ENCODE results near the gene SELE. TPM values are rescaled to one million over a fixed set of nuclear protein-coding genes. Genes with fewer than 3 reads are reported as not detected.

SELE gene
- total and polyA plus RNA-seq, 2 of the 13 experiments (the other 11 are each of a cell fraction or from before 2014, with no cell fraction given): 0.04 to 0.09 TPM

- TF ChIP-seq PRDM4 (CRISPR knock-in tag; IDR thresholded peaks at IDR 0.05; ENCODE audit: borderline replicate concordance) (no peak), SOX13 (IDR thresholded peaks at IDR 0.05) (no peak), SOX13 (CRISPR knock-in tag; conservative IDR thresholded peaks at IDR 0.05 in 1 of 2, IDR thresholded peaks at IDR 0.05 in 1 of 2) (no peak), SP1 (IDR thresholded peaks at IDR 0.05) (no peak), SP1 (CRISPR knock-in tag; IDR thresholded peaks at IDR 0.05) (no peak), ZNF563 (CRISPR knock-in tag; IDR thresholded peaks at IDR 0.05) (no peak)
Observed at GRCh38 chr1:169692756-169693460, 41.0 kb downstream of the SELE start (continued).

GRCh38 chr1:169690489-169690888 is 43.4 kb downstream of the SELE start:
- Histone ChIP-seq H3K9me3 (ENCODE audit: low read length) (no peaks in the 10 kb centered on the region), H3K27ac (ENCODE audit: extremely low read length, insufficient read depth, low read length) (no peak overlapping the region), H3K9ac (ENCODE audit: insufficient read depth, low read depth, low read length) (no peak overlapping the region), H3K4me3 (replicated peaks in 1 of 3; ENCODE audit: insufficient read depth in 1 of 3, low read depth in 2 of 3, low read length in 3 of 3) (no peak overlapping the region), H3K4me2 (ENCODE audit: low read depth, low read length) (no peak overlapping the region), H2AFZ (ENCODE audit: low read length) (no peak overlapping the region), H3K27me3 (ENCODE audit: control insufficient read depth in 1 of 2, insufficient read depth in 2 of 2, low read length in 2 of 2) (0 out of 5 replicates have a peak, but pooled peaks cover 0 to 3% of the 10 kb centered on the region in 2 experiments), H4K20me1 (ENCODE audit: insufficient read depth, low read length) (no peaks in the 10 kb centered on the region), H3K4me1 (ENCODE audit: insufficient read depth, low read length) (no peaks in the 10 kb centered on the region), H3K36me3 (replicated peaks in 1 of 2; ENCODE audit: control insufficient read depth in 1 of 2, insufficient read depth in 2 of 2, low read length in 2 of 2) (no peaks in the 10 kb centered on the region), H3K79me2 (ENCODE audit: insufficient read depth, low read length) (no peaks in the 10 kb centered on the region)
- no peak for DNase-seq (ENCODE audit: low spot score)
- CTCF ChIA-PET (ENCODE audit: low intra/inter-chr PET ratio, low total read pairs): no interaction called here
- no peak for ATAC-seq
- in situ Hi-C loops (cut with HindIII; ENCODE audit: extremely low pct_ligation_motif_present, low pct_unique_long_range_greater_than_20kb): no loop called here
- BruUV-seq (replicated peaks): no TSS peak
- intact Hi-C loops (cut with micrococcal nuclease; ENCODE audit: unreplicated experiment): no loop called here
- POLR2A ChIA-PET: no interaction called here
- no peak for TF ChIP-seq ZBTB1 (CRISPR knock-in tag; IDR thresholded peaks at IDR 0.05; ENCODE audit: borderline replicate concordance)
- TF ChIP-seq ATM (IDR thresholded peaks at IDR 0.05; ENCODE audit: borderline replicate concordance): no peak
- no peak for TF ChIP-seq SCMH1 (CRISPR knock-in tag; IDR thresholded peaks at IDR 0.05; ENCODE audit: borderline replicate concordance)
- FAIRE-seq: no peak

Data from HepG2 (cell line).